HepG2 (cell line): ENCODE results near the gene NT5C2. TPM values are rescaled to one million over a fixed set of nuclear protein-coding genes. Genes with fewer than 3 reads are reported as not detected.

Experiments
- ATAC-seq: fragments of 200-7000 bp; cut with Tn5 transposase; 3 replicates; pipeline ENCODE4 v1.9.1; 2020; ENCODE audit warnings: mild to moderate bottlenecking, moderate library complexity
- BruUV-seq: library from RNA; stranded (reverse); fragments of 400-500 nt; replicated peaks from 2 replicates; lab custom pipeline; 2021; lab: Mats Ljungman, UMichigan
- CTCF ChIA-PET: fragments of 300-600 bp; formaldehyde crosslinking; extraction: SDS; loops from one replicate; lab custom pipeline; 2021; ENCODE audit warnings: low total read pairs, inconsistent platforms, low intra/inter-chr PET ratio; lab: Yijun Ruan, JAX
- POLR2A ChIA-PET: fragments of 350-600 bp; sonication (Branson Sonifier 250); formaldehyde crosslinking; loops from one replicate; lab custom pipeline; 2020; ENCODE audit warnings: antibody characterized with exemption, inconsistent platforms; lab: Yijun Ruan, JAX
- DNase-seq: peaks from one replicate; pipeline ENCODE4 v3.0.0-alpha.2; 2015; ENCODE audit warnings: low spot score
- FAIRE-seq: peaks from 3 replicates; lab custom pipeline; 2011; peaks lifted over from hg19 to GRCh38; lab: Jason Lieb, UNC
- H2AFZ ChIP-seq: one replicate; pipeline ENCODE4 v1.6.1; 2011; ENCODE audit warnings: low read length, inconsistent platforms
- H3K27ac ChIP-seq: fragments of 300-600 bp; 3 replicates; pipeline ENCODE4 v1.8.0; 2011; ENCODE audit warnings: mixed run types, mild to moderate bottlenecking, mixed read lengths, low read length, inconsistent platforms; ENCODE audit not compliant: insufficient read depth; ENCODE audit errors: extremely low read length
- H3K27me3 ChIP-seq, 2 experiments: fragments of 200-600 bp in 1 of 2; 2 replicates in 1 of 2; 3 replicates in 1 of 2; pipeline versions ENCODE4 v1.6.0 to v1.8.0; 2011; ENCODE audit warnings: low read length in 2 of 2, mild to moderate bottlenecking in 2 of 2, moderate library complexity in 2 of 2, inconsistent platforms in 1 of 2; ENCODE audit not compliant: insufficient read depth in 2 of 2, control insufficient read depth in 1 of 2
- H3K36me3 ChIP-seq, 2 experiments: fragments of 200-600 bp in 1 of 2; replicated peaks in 1 of 2; 2 replicates in 1 of 2; 3 replicates in 1 of 2; pipeline versions ENCODE4 v1.5.1 to v1.8.0; 2011; ENCODE audit warnings: low read length in 2 of 2, inconsistent platforms in 1 of 2; ENCODE audit not compliant: insufficient read depth in 2 of 2, control insufficient read depth in 1 of 2
- H3K4me1 ChIP-seq: 2 replicates; pipeline ENCODE4 v1.5.1; 2012; ENCODE audit warnings: low read length, inconsistent platforms; ENCODE audit not compliant: insufficient read depth
- H3K4me2 ChIP-seq: 2 replicates; pipeline ENCODE4 v1.6.0; 2011; ENCODE audit warnings: low read depth, low read length, inconsistent platforms
- H3K4me3 ChIP-seq, 3 experiments: fragments of 200-600 bp in 1 of 3; sonication (generic), shearing (Covaris generic) in 1 of 3; replicated peaks in 1 of 3; 2 replicates each; pipeline ENCODE4 v1.5.1; 2011 to 2016; ENCODE audit warnings: low read length in 3 of 3, inconsistent platforms in 2 of 3, low read depth in 2 of 3, mild to moderate bottlenecking in 2 of 3, control low read depth in 1 of 3, mixed read lengths in 1 of 3; ENCODE audit not compliant: insufficient read depth in 1 of 3
- H3K79me2 ChIP-seq: one replicate; pipeline ENCODE4 v1.6.1; 2011; ENCODE audit warnings: low read length, inconsistent platforms; ENCODE audit not compliant: insufficient read depth
- H3K9ac ChIP-seq: 2 replicates; pipeline ENCODE4 v1.6.0; 2011; ENCODE audit warnings: mild to moderate bottlenecking, low read depth, low read length, inconsistent platforms; ENCODE audit not compliant: insufficient read depth
- H3K9me3 ChIP-seq: 2 replicates; pipeline ENCODE4 v1.5.1; 2012; ENCODE audit warnings: mild to moderate bottlenecking, low read length
- H4K20me1 ChIP-seq: 2 replicates; pipeline ENCODE4 v1.6.0; 2011; ENCODE audit warnings: inconsistent platforms, mild to moderate bottlenecking, low read length, moderate library complexity; ENCODE audit not compliant: insufficient read depth
- CTCF ChIP-seq: sonication (generic); formaldehyde crosslinking; IDR thresholded peaks from 2 replicates; pipeline ENCODE4 v1.5.0; 2020; ENCODE audit warnings: mild to moderate bottlenecking, missing genetic modification reagents, moderate library complexity
- KLF13 ChIP-seq: sonication (generic); formaldehyde crosslinking; IDR thresholded peaks from 2 replicates; pipeline ENCODE4 v1.4.0; 2020; ENCODE audit warnings: mild to moderate bottlenecking, missing genetic modification reagents
- MEIS1 ChIP-seq: sonication (generic); formaldehyde crosslinking; IDR thresholded peaks from 2 replicates; pipeline ENCODE4 v1.9.0; 2021; ENCODE audit warnings: mild to moderate bottlenecking, missing genetic modification reagents, moderate library complexity, borderline replicate concordance
- SCMH1 ChIP-seq: sonication (generic); formaldehyde crosslinking; IDR thresholded peaks from 2 replicates; pipeline ENCODE4 v1.9.0; 2021; ENCODE audit warnings: missing genetic modification reagents, mild to moderate bottlenecking, borderline replicate concordance
- STAG1 ChIP-seq: sonication (generic); formaldehyde crosslinking; IDR thresholded peaks from 2 replicates; pipeline ENCODE4 v1.4.0; 2020; ENCODE audit warnings: missing genetic modification reagents
- ZNF274 ChIP-seq: sonication (generic); formaldehyde crosslinking; IDR thresholded peaks from 2 replicates; pipeline ENCODE4 v1.5.1; 2020; ENCODE audit warnings: mild to moderate bottlenecking, missing genetic modification reagents
- WGBS: methylation state at CpG from one replicate; pipeline ENCODE4 v1.1.6; 2017; ENCODE audit warnings: low lambda C conversion rate; 5-methylcytosine and 5-hydroxymethylcytosine counted together
- in situ Hi-C: cut with HindIII; loops from 2 replicates; pipeline ENCODE4 v1.10.0; 2017; ENCODE audit warnings: low pct_unique_long_range_greater_than_20kb; ENCODE audit not compliant: extremely low pct_ligation_motif_present
- intact Hi-C: fragments of 100-400 bp; cut with micrococcal nuclease; formaldehyde crosslinking; loops from one replicate; pipeline ENCODE4 v1.10.0; 2022; ENCODE audit not compliant: unreplicated experiment
- polyA plus RNA-seq, 8 experiments: library from polyadenylated mRNA; depleted of rRNA in 3 of 8; stranded (reverse) in 7 of 8; unstranded in 1 of 8; fragments of >200 nt; fragmentation: Illumina TruSeq in 4 of 8; extraction: Trizol in 4 of 8; gene quantifications; 2 replicates each; pipeline versions ENCODE4 v1.2.1 to v1.2.3, GENCODE V29; 2011 to 2016; ENCODE audit warnings: low read depth in 4 of 8, missing spikeins in 1 of 8, mixed read lengths in 1 of 8; ENCODE audit not compliant: insufficient read depth in 1 of 8
- total RNA-seq, 5 experiments: library from RNA; depleted of rRNA; stranded (reverse); fragments of >200 nt; fragmentation: Illumina TruSeq; extraction: Trizol; gene quantifications; 2 replicates each; pipeline ENCODE4 v1.2.3, GENCODE V29; 2016; ENCODE audit warnings: low read depth in 1 of 5

NT5C2 gene
- total and polyA plus RNA-seq, 2 of the 13 experiments (the other 11 are each of a cell fraction or from before 2014, with no cell fraction given), result 40.6 to 55.2 TPM

- TF ChIP-seq ZNF274 (CRISPR knock-in tag) (no peak), SCMH1 (CRISPR knock-in tag) (no peak), KLF13 (CRISPR knock-in tag) (no peak)
- TF ChIP-seq, all 625 proteins: peak for 0
These were observed 128.1 kb downstream of the NT5C2 start (continued) for GRCh38 chr10:103064956-103065355.

- FAIRE-seq, result no peak
- POLR2A ChIA-PET, result interaction anchor here (0.8 to 1.7 kb wide), 2 partner anchors 18 to 145 kb away, joined by 3 to 5 read pairs; partner anchors contain the start of gene CNNM2
- in situ Hi-C loops, result loop anchor here (25.0 kb wide), 1 partner anchor 326 kb away; the partner anchor contains the start of gene WBP1L
These were observed 130.1 kb downstream of the NT5C2 start for GRCh38 chr10:103062854-103063590.

More at GRCh38 chr10:103062854-103063590, 130.1 kb downstream of the NT5C2 start:
- Histone ChIP-seq H3K9me3 (no peaks in the 10 kb centered on the region), H3K27ac (no peak overlapping the region), H3K79me2 (no peaks in the 10 kb centered on the region), H3K9ac (no peak overlapping the region), H3K27me3 (no peaks in the 10 kb centered on the region), H3K4me1 (no peaks in the 10 kb centered on the region), H3K4me3 (no peak overlapping the region), H3K36me3 (peaks cover 0 to 4% of the 10 kb centered on the region in 2 experiments; a peak in 2 of 5 replicates), H2AFZ (no peak overlapping the region), H4K20me1 (no peaks in the 10 kb centered on the region), H3K4me2 (no peak overlapping the region)
- WGBS, result 97% methylated on average over 13 of the region's 15 CpGs
- BruUV-seq, result no TSS peak
- intact Hi-C loops, result no loop called here
- ATAC-seq, result peak; percentile 22; the same call in 1 of the 3 replicates
- CTCF ChIA-PET, result interaction anchor here (1.5 kb wide), 1 partner anchor 146 kb away, joined by 4 read pairs; no protein-coding TSS in a partner anchor
- TF ChIP-seq CTCF (CRISPR knock-in tag) (peak; percentile 22; the same call in 1 of the 2 replicates), MEIS1 (CRISPR knock-in tag) (no peak), STAG1 (CRISPR knock-in tag) (peak; percentile 45)
- DNase-seq, result no peak
